GM19043 (cell line): ENCODE data around the gene EPHA4.

Experiments
- ATAC-seq: cut with Tn5 transposase; IDR thresholded peaks from one replicate; pipeline ENCODE4 v1.9.1; 2021; ENCODE audit warnings: low read depth; ENCODE audit not compliant: unreplicated experiment

EPHA4 gene

GRCh38 chr2:221372159-221372884 lies 199.8 kb downstream of the EPHA4 start:
- no peak for ATAC-seq

DNA sequence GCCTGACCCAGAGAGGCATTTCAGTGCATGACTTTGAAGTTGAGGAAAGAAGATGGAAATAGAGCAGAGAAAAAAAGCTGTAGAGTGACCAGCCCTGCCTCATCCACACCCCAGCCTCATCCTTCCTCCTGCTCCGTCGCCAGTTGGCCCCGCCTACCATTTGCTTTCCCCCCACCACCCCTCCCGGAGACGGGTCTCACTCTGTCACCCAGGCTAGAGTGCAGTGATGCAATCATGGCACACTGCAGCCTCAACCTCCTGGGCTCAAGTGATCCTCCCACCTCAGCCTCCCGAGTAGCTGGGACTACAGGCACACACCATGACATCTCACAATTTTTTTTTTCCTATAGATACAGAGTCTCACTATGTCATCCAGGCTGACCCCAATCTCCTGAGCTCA lies 200.8 kb downstream of the EPHA4 start:
- ATAC-seq = no peak

- ATAC-seq = no peak
These were observed 201.3 kb downstream of the EPHA4 start for GRCh38 chr2:221370857-221371211.

GRCh38 chr2:221370076-221370856 lies 201.8 kb downstream of the EPHA4 start:
- no peak for ATAC-seq
